H1 (cell line): Measurements from ENCODE around the gene MYBPC1. TPM values are rescaled to one million over a fixed set of nuclear protein-coding genes. Genes with fewer than 3 reads are reported as not detected.

ENCODE experiments used
- JUN ChIP-seq: IDR thresholded peaks from 2 replicates; pipeline ENCODE4 v1.6.1; 2011; ENCODE audit warnings: low read depth, mild to moderate bottlenecking, improper control_type of control experiment, low read length
- SIN3A ChIP-seq, 2 experiments: IDR thresholded peaks in 1 of 2; conservative IDR thresholded peaks in 1 of 2; 2 replicates each; pipeline ENCODE4 v1.6.1; 2011 to 2012; ENCODE audit warnings: low read length in 2 of 2, improper control_type of control experiment in 1 of 2, low read depth in 1 of 2, mild to moderate bottlenecking in 1 of 2
- SRF ChIP-seq: IDR thresholded peaks from 2 replicates; pipeline ENCODE4 v1.6.1; 2011; ENCODE audit warnings: mild to moderate bottlenecking, low read depth, low read length, moderate library complexity
- TBP ChIP-seq: IDR thresholded peaks from 2 replicates; pipeline ENCODE4 v1.6.1; 2011; ENCODE audit warnings: low read depth, low read length, improper control_type of control experiment
- YY1 ChIP-seq: IDR thresholded peaks from 2 replicates; pipeline ENCODE4 v1.6.1; 2011; ENCODE audit warnings: low read depth, mild to moderate bottlenecking, low read length
- polyA plus RNA-seq, 7 experiments: library from polyadenylated mRNA; depleted of rRNA in 3 of 7; stranded (reverse) in 5 of 7; unstranded in 2 of 7; fragments of >200 nt in 5 of 7; fragments of 200-250 nt in 2 of 7; gene quantifications; 1 replicate in 5 of 7; 2 replicates in 1 of 7; 4 replicates in 1 of 7; pipeline versions ENCODE4 v1.2.1 to v1.2.3, GENCODE V29; 2011 to 2013; ENCODE audit warnings: missing spikeins in 2 of 7, mixed read lengths in 2 of 7
- total RNA-seq: library from RNA; stranded (reverse); fragmentation: NEBNext Ultra II Directional; extraction: Animal tissue kit (Norgen Biotek cat#: 25700); gene quantifications from 2 replicates; pipeline ENCODE4 v1.2.1, GENCODE V29; 2021

The MYBPC1 gene
- total and polyA plus RNA-seq, 2 of the 8 experiments (the other 6 are each of a cell fraction or from before 2014, with no cell fraction given): not detected

- TF ChIP-seq JUN: no peak
- TF ChIP-seq TBP: no peak
- TF ChIP-seq SIN3A (conservative IDR thresholded peaks at IDR 0.05 in 1 of 2, IDR thresholded peaks at IDR 0.05 in 1 of 2; ENCODE audit: low read depth in 1 of 2, low read length in 2 of 2): no peak
- TF ChIP-seq SRF: no peak
- no peak for TF ChIP-seq YY1
Measured at GRCh38 chr12:101599311-101599710, 4.5 kb downstream of the MYBPC1 start (continued).
